GM23338 (cell line): ENCODE measurements around the gene HLCS. TPM values are rescaled to one million over a fixed set of nuclear protein-coding genes. Genes with fewer than 3 reads are reported as not detected.

Experiments
- ATAC-seq: fragments of 200-7000 bp; cut with Tn5 transposase; 3 replicates; pipeline ENCODE4 v1.9.1; 2020
- DNase-seq: peaks from one replicate; pipeline ENCODE4 v3.0.0-alpha.2; 2015; ENCODE audit warnings: low spot score
- H2AFZ ChIP-seq: fragments of 200-600 bp; sonication (generic); 2 replicates; pipeline ENCODE4 v1.8.0; 2016; ENCODE audit warnings: antibody characterized with exemption, mild to moderate bottlenecking, moderate library complexity
- H3F3A ChIP-seq: fragments of 200-600 bp; sonication (generic); replicated peaks from 2 replicates; pipeline ENCODE4 v1.8.0; 2017; ENCODE audit warnings: antibody characterized with exemption, mixed run types, low read depth
- H3K27ac ChIP-seq: fragments of 200-600 bp; sonication (generic); 2 replicates; pipeline ENCODE4 v1.6.1; 2016; ENCODE audit warnings: low read depth
- H3K27me3 ChIP-seq: fragments of 200-600 bp; sonication (generic); 2 replicates; pipeline ENCODE4 v1.8.0; 2016; ENCODE audit warnings: mild to moderate bottlenecking, mixed run types, moderate library complexity; ENCODE audit not compliant: insufficient read depth
- H3K36me3 ChIP-seq: fragments of 200-600 bp; sonication (generic); 2 replicates; pipeline ENCODE4 v1.8.0; 2016; ENCODE audit warnings: mild to moderate bottlenecking; ENCODE audit not compliant: insufficient read depth
- H3K4me1 ChIP-seq: fragments of 200-600 bp; sonication (generic); 2 replicates; pipeline ENCODE4 v1.8.0; 2016; ENCODE audit warnings: mild to moderate bottlenecking, moderate library complexity; ENCODE audit not compliant: insufficient read depth
- H3K4me2 ChIP-seq: fragments of 200-600 bp; sonication (generic); 2 replicates; pipeline ENCODE4 v1.7.1; 2017; ENCODE audit warnings: mixed run types
- H3K4me3 ChIP-seq: fragments of 200-600 bp; sonication (generic); 2 replicates; pipeline ENCODE4 v1.6.1; 2016; ENCODE audit warnings: mixed run types
- H3K79me2 ChIP-seq: fragments of 200-600 bp; sonication (generic); replicated peaks from 2 replicates; pipeline ENCODE4 v1.8.0; 2017; ENCODE audit warnings: mild to moderate bottlenecking; ENCODE audit not compliant: insufficient read depth
- H3K9me2 ChIP-seq: fragments of 200-600 bp; sonication (generic); 2 replicates; pipeline ENCODE4 v1.8.0; 2017; ENCODE audit not compliant: insufficient read depth
- H4K20me1 ChIP-seq: fragments of 200-600 bp; sonication (generic); replicated peaks from 2 replicates; pipeline ENCODE4 v1.8.0; 2017; ENCODE audit warnings: mild to moderate bottlenecking; ENCODE audit not compliant: insufficient read depth
- H3K27ac Mint-ChIP-seq: 2 replicates; pipeline ENCODE4 v1.8.0; 2020; ENCODE audit warnings: inconsistent platforms, mild to moderate bottlenecking, moderate library complexity, mixed read lengths
- H3K27me3 Mint-ChIP-seq: 3 replicates; pipeline ENCODE4 v1.8.0; 2022; ENCODE audit warnings: low read depth, mild to moderate bottlenecking, moderate library complexity, mixed read lengths, inconsistent platforms; ENCODE audit not compliant: insufficient read depth, poor library complexity
- H3K36me3 Mint-ChIP-seq: 3 replicates; pipeline ENCODE4 v1.8.0; 2021; ENCODE audit warnings: low read depth, mild to moderate bottlenecking, inconsistent platforms, moderate library complexity, mixed read lengths
- H3K4me1 Mint-ChIP-seq: 3 replicates; pipeline ENCODE4 v1.8.0; 2020; ENCODE audit warnings: mild to moderate bottlenecking, inconsistent platforms, mixed read lengths
- H3K4me3 Mint-ChIP-seq: 3 replicates; pipeline ENCODE4 v1.8.0; 2021; ENCODE audit warnings: moderate library complexity, mild to moderate bottlenecking, inconsistent platforms, mixed read lengths
- H3K9me3 Mint-ChIP-seq: 3 replicates; pipeline ENCODE4 v1.8.0; 2020; ENCODE audit warnings: moderate library complexity, mild to moderate bottlenecking, inconsistent platforms, mixed read lengths
- CREB1 ChIP-seq: fragments of 250-450 bp; sonication (Bioruptor Pico); IDR thresholded peaks from 2 replicates; pipeline ENCODE4 v1.5.0; 2020; ENCODE audit warnings: low read depth, mild to moderate bottlenecking, moderate library complexity
- CTCF ChIP-seq, 2 experiments: fragments of 200-600 bp in 1 of 2; sonication (generic) in 1 of 2; conservative IDR thresholded peaks; 2 replicates each; pipeline versions ENCODE4 v1.5.1 to v1.6.1; 2016 to 2017; ENCODE audit warnings: antibody characterized with exemption in 2 of 2, low read depth in 2 of 2, mild to moderate bottlenecking in 2 of 2, moderate library complexity in 1 of 2
- ETS1 ChIP-seq: IDR thresholded peaks from 2 replicates; pipeline ENCODE4 v1.6.1; 2016; ENCODE audit warnings: antibody characterized with exemption
- EZH2 ChIP-seq: fragments of 200-600 bp; sonication (generic); IDR thresholded peaks from one replicate; pipeline ENCODE4 v1.8.0; 2017; ENCODE audit warnings: antibody characterized with exemption, mild to moderate bottlenecking, low read depth; ENCODE audit not compliant: unreplicated experiment
- EZH2phosphoT487 ChIP-seq: fragments of 200-600 bp; sonication (generic); IDR thresholded peaks from one replicate; pipeline ENCODE4 v1.8.1; 2018; ENCODE audit warnings: antibody characterized with exemption; ENCODE audit not compliant: unreplicated experiment
- JUNB ChIP-seq: IDR thresholded peaks from one replicate; pipeline ENCODE4 v1.6.1; 2016; ENCODE audit warnings: antibody characterized with exemption; ENCODE audit not compliant: unreplicated experiment
- NANOG ChIP-seq: IDR thresholded peaks from 2 replicates; pipeline ENCODE4 v1.6.1; 2016; ENCODE audit warnings: antibody characterized with exemption, borderline replicate concordance
- POLR2AphosphoS5 ChIP-seq: IDR thresholded peaks from 2 replicates; pipeline ENCODE4 v1.6.1; 2016; ENCODE audit warnings: antibody characterized with exemption, low read depth
- REST ChIP-seq: IDR thresholded peaks from one replicate; pipeline ENCODE4 v1.6.1; 2018; ENCODE audit warnings: antibody characterized with exemption; ENCODE audit not compliant: unreplicated experiment
- STAT1 ChIP-seq: IDR thresholded peaks from one replicate; pipeline ENCODE4 v1.6.1; 2016; ENCODE audit warnings: antibody characterized with exemption; ENCODE audit not compliant: unreplicated experiment
- ZNF114 ChIP-seq: fragments of 250-450 bp; sonication (Bioruptor Pico); IDR thresholded peaks from 2 replicates; pipeline ENCODE4 v1.5.0; 2020; ENCODE audit warnings: mild to moderate bottlenecking, moderate library complexity
- ZNF331 ChIP-seq: fragments of 250-450 bp; sonication (Bioruptor Pico); IDR thresholded peaks from 2 replicates; pipeline ENCODE4 v1.5.0; 2020; ENCODE audit warnings: low read depth, mild to moderate bottlenecking, moderate library complexity
- ZNF462 ChIP-seq: fragments of 250-450 bp; sonication (Bioruptor Pico); IDR thresholded peaks from 2 replicates; pipeline ENCODE4 v1.5.0; 2020; ENCODE audit warnings: mild to moderate bottlenecking, moderate library complexity
- polyA plus RNA-seq: library from polyadenylated mRNA; unstranded; fragments of >200 nt; fragmentation: Nextera tagmentation; extraction: Ambion mirVana; gene quantifications from 2 replicates; pipeline ENCODE4 v1.2.1, GENCODE V29; 2016
- total RNA-seq: library from RNA; depleted of rRNA; stranded (reverse); fragments of >200 nt; shearing (Covaris generic); gene quantifications from 2 replicates; pipeline ENCODE4 v1.2.3, GENCODE V29; 2014

The HLCS gene
- total and polyA plus RNA-seq, 2 experiments from 2014 or later: 6.1 to 14.7 TPM

GRCh38 chr21:36861595-36862323 lies 104.7 kb downstream of the HLCS start:
- Mint-ChIP-seq H3K4me3 (no peak overlapping the region), H3K9me3 (no peaks in the 10 kb centered on the region), H3K36me3 (no peaks in the 10 kb centered on the region), H3K4me1 (peaks cover 14% of the 10 kb centered on the region), H3K27me3 (peaks cover 2% of the 10 kb centered on the region), H3K27ac (no peak overlapping the region)
- Histone ChIP-seq H3K27me3 (no peaks in the 10 kb centered on the region), H3K27ac (no peak overlapping the region), H2AFZ (no peak overlapping the region), H3F3A (no peaks in the 10 kb centered on the region), H3K4me3 (no peak overlapping the region), H3K4me1 (peaks cover 4% of the 10 kb centered on the region; the same call in 1 of the 2 replicates), H3K9me2 (peaks cover 3% of the 10 kb centered on the region; the same call in 1 of the 2 replicates), H3K79me2 (no peaks in the 10 kb centered on the region), H3K4me2 (no peak overlapping the region), H4K20me1 (no peaks in the 10 kb centered on the region), H3K36me3 (no peaks in the 10 kb centered on the region)
- DNase-seq: no peak
- no peak for TF ChIP-seq STAT1
- no peak for TF ChIP-seq ZNF114 (CRISPR knock-in tag)
- no peak for TF ChIP-seq EZH2
- TF ChIP-seq CTCF (conservative IDR thresholded peaks at IDR 0.05; ENCODE audit: low read depth in 2 of 2): no peak
- no peak for TF ChIP-seq ETS1
- no peak for TF ChIP-seq NANOG
- no peak for TF ChIP-seq ZNF331 (CRISPR knock-in tag)
- no peak for TF ChIP-seq REST
- no peak for TF ChIP-seq POLR2AphosphoS5
- TF ChIP-seq EZH2phosphoT487: no peak
- no peak for TF ChIP-seq JUNB
- no peak for TF ChIP-seq CREB1 (CRISPR knock-in tag)
- no peak for TF ChIP-seq ZNF462 (CRISPR knock-in tag)
- ATAC-seq: no peak
